ENCODE data around the gene FAM228A. TPM values are rescaled to one million over a fixed set of nuclear protein-coding genes. Genes with fewer than 3 reads are reported as not detected.

The FAM228A gene
- total and polyA plus RNA-seq, 2 of the 4 experiments (the other 2 are of a cell fraction): not detected

- in situ Hi-C loops (cut with MboI; ENCODE audit: low sequenced_read_pairs) (no loop called here), dilution Hi-C loops (cut with HindIII; ENCODE audit: low sequenced_read_pairs, unreplicated experiment) (no loop called here)
Measured at GRCh38 chr2:24214880-24215279, 40.0 kb downstream of the FAM228A start.

More at GRCh38 chr2:24214880-24215279, 40.0 kb downstream of the FAM228A start:
- ChIA-PET CTCF (no interaction called here), POLR2A (ENCODE audit: unreplicated experiment) (no interaction called here)
- Histone ChIP-seq H3K36me3 (ENCODE audit: control insufficient read depth, insufficient read depth, low read length) (peaks cover 26% of the 10 kb centered on the region), H4K20me1 (ENCODE audit: insufficient read depth, low read length) (no peaks in the 10 kb centered on the region), H4K8ac (ENCODE audit: low read depth in 2 of 2, low read length in 2 of 2) (no peak overlapping the region), H3K14ac (replicated peaks; ENCODE audit: low read depth, low read length) (no peak overlapping the region), H3K4me2 (ENCODE audit: low read depth, low read length) (no peak overlapping the region), H4K91ac (ENCODE audit: insufficient read depth, low read depth, low read length) (no peak overlapping the region), H3K4me3 (ENCODE audit: insufficient read depth, low read depth, low read length) (no peak overlapping the region), H2BK15ac (ENCODE audit: low read depth, low read length) (no peak overlapping the region), H2AK9ac (replicated peaks; ENCODE audit: low read depth, low read length, poor library complexity) (no peak overlapping the region), H3K18ac (ENCODE audit: low read depth, low read length) (no peak overlapping the region), H2BK20ac (ENCODE audit: low read depth, low read length) (no peak overlapping the region), H2BK5ac (ENCODE audit: low read depth, low read length, poor library complexity, severe bottlenecking) (no peak overlapping the region), H2BK120ac (ENCODE audit: low read depth, low read length) (no peak overlapping the region), H3K4ac (ENCODE audit: low read depth, low read length) (no peak overlapping the region), H3K23ac (ENCODE audit: low read depth, low read length) (no peak overlapping the region), H3K27me3 (ENCODE audit: control insufficient read depth, insufficient read depth, low read length) (no peaks in the 10 kb centered on the region), H4K5ac (ENCODE audit: low read depth, low read length) (no peak overlapping the region), H3K56ac (ENCODE audit: extremely low read depth, insufficient read depth, low read length) (no peak overlapping the region), H3K79me1 (ENCODE audit: low read depth in 1 of 2, low read length in 2 of 2) (no peaks in the 10 kb centered on the region), H2AFZ (replicated peaks; ENCODE audit: low read length, poor library complexity) (no peak overlapping the region), H3K9me3 (ENCODE audit: control insufficient read depth, insufficient read depth, low read length) (no peaks in the 10 kb centered on the region), H3K9me1 (ENCODE audit: insufficient read depth, low read length) (peaks cover 5% of the 10 kb centered on the region; the same call in 1 of the 2 replicates), H3K4me1 (ENCODE audit: control insufficient read depth, insufficient read depth, low read length) (peaks cover 2% of the 10 kb centered on the region; the same call in 1 of the 2 replicates), H3K27ac (ENCODE audit: insufficient read depth, low read length) (no peak overlapping the region), H3K9ac (ENCODE audit: low read depth, low read length) (no peak overlapping the region), H2AK5ac (ENCODE audit: low read depth, low read length) (no peak overlapping the region)
- no TSS peak for BruUV-seq (replicated peaks)
- 90% methylated on average over 1 of the region's 3 CpGs; no CpG with 5 or more reads in 1 of the 2 experiments for WGBS, 2 experiments (ENCODE audit: extremely low coverage in 2 of 2, insufficient read length in 1 of 2)
- TF ChIP-seq POLR2A (IDR thresholded peaks at IDR 0.05; ENCODE audit: low read depth, low read length): no peak
- no peak for TF ChIP-seq NFE2L2 (IDR thresholded peaks at IDR 0.05; ENCODE audit: low read depth, low read length)
- TF ChIP-seq CTCF (conservative IDR thresholded peaks at IDR 0.05; ENCODE audit: low read depth, low read length): no peak
- no peak for TF ChIP-seq BHLHE40 (IDR thresholded peaks at IDR 0.05; ENCODE audit: low read depth, low read length)
- TF ChIP-seq FOS (IDR thresholded peaks at IDR 0.05; ENCODE audit: low read depth, low read length): no peak
- no peak for TF ChIP-seq CHD1 (IDR thresholded peaks at IDR 0.05; ENCODE audit: low read depth, low read length)
- TF ChIP-seq RCOR1 (IDR thresholded peaks at IDR 0.05; ENCODE audit: insufficient replicate concordance, low read length): no peak
- no peak for TF ChIP-seq SMC3 (IDR thresholded peaks at IDR 0.05; ENCODE audit: low read depth, low read length)
- no peak for TF ChIP-seq RFX5 (IDR thresholded peaks at IDR 0.05; ENCODE audit: low read depth, low read length)
- ATAC-seq (ENCODE audit: low read depth) (no peak), DNase-seq (no peak)
- intact Hi-C loops (cut with micrococcal nuclease): no loop called here
